ENCODE measurements around the gene SNX1. TPM values are rescaled to one million over a fixed set of nuclear protein-coding genes. Genes with fewer than 3 reads are reported as not detected.

SNX1 gene
- total and polyA plus RNA-seq, 2 donors (not counting 1 experiment from before 2014, with no cell fraction given) = 87.9 to 152 TPM

- Histone ChIP-seq H2AFZ (ENCODE audit: insufficient read depth, low read depth, low read length, poor library complexity, severe bottlenecking) (no peak overlapping the region), H3K4me2 (replicated peaks; ENCODE audit: low read depth, low read length, poor library complexity, severe bottlenecking) (no peak overlapping the region), H3K27me3 (replicated peaks in 1 of 4; ENCODE audit: control extremely low read depth in 1 of 4, control insufficient read depth in 3 of 4, insufficient read depth in 4 of 4, low read length in 3 of 4) (no peaks in the 10 kb centered on the region), H3K79me2 (ENCODE audit: control insufficient read depth, insufficient read depth, low read length) (peaks cover 6% of the 10 kb centered on the region), H4K20me1 (ENCODE audit: control insufficient read depth, insufficient read depth, low read length, poor library complexity, severe bottlenecking) (peaks cover 13% of the 10 kb centered on the region), H3K9ac (ENCODE audit: low read length) (no peak overlapping the region), H3K9me3 (ENCODE audit: control extremely low read depth in 1 of 3, control insufficient read depth in 2 of 3, insufficient read depth in 1 of 3, low read length in 2 of 3) (no peaks in the 10 kb centered on the region), H3K27ac (ENCODE audit: low read length in 2 of 2) (no peak overlapping the region), H3K4me3 (ENCODE audit: control extremely low read depth in 1 of 5, extremely low read depth in 1 of 5, insufficient read depth in 1 of 5, low read depth in 2 of 5, low read length in 4 of 5) (no peak overlapping the region), H3K36me3 (replicated peaks in 1 of 2; ENCODE audit: control extremely low read depth in 1 of 2, control insufficient read depth in 1 of 2, extremely low read depth in 1 of 2, insufficient read depth in 2 of 2, low read length in 1 of 2) (peaks cover 1 to 30% of the 10 kb centered on the region in 2 experiments), H3K4me1 (ENCODE audit: control insufficient read depth in 2 of 2, insufficient read depth in 2 of 2, low read length in 2 of 2) (peaks cover 27 to 42% of the 10 kb centered on the region in 2 donors)
- CTCF ChIA-PET = interaction anchor here (1.9 to 2.0 kb wide), 2 partner anchors 9 to 10 kb away, joined by 6 to 7 read pairs; no protein-coding TSS in a partner anchor
- H3K27me3 Mint-ChIP-seq = no peaks in the 10 kb centered on the region
- intact Hi-C loops (cut with micrococcal nuclease) = no loop called here
- ATAC-seq (ENCODE audit: low read depth) = no peak
- H3K9me3 Mint-ChIP-seq (ENCODE audit: insufficient read depth) = no peaks in the 10 kb centered on the region
- POLR2A ChIA-PET = interaction anchor here (0.5 kb wide), 1 partner anchor 413 kb away, joined by 3 read pairs; no protein-coding TSS in a partner anchor
- H3K27ac Mint-ChIP-seq = no peak overlapping the region
- H3K4me1 Mint-ChIP-seq = peaks cover 43% of the 10 kb centered on the region
- TF ChIP-seq EZH2 (IDR thresholded peaks at IDR 0.05; ENCODE audit: borderline replicate concordance, insufficient read depth, low read depth, low read length, poor library complexity, severe bottlenecking) (no peak), CTCF (IDR thresholded peaks at IDR 0.05) (no peak)
- WGBS (ENCODE audit: insufficient coverage) = 100% methylated on average over 1 of the region's 3 CpGs
- no peak overlapping the region for H3K4me3 Mint-ChIP-seq
- DNase-seq = no peak
Observed at GRCh38 chr15:64146520-64146884, 50.7 kb downstream of the SNX1 start.

- Histone ChIP-seq H2AFZ (ENCODE audit: insufficient read depth, low read depth, low read length, poor library complexity, severe bottlenecking) (no peak overlapping the region), H3K9me3 (ENCODE audit: control extremely low read depth in 1 of 3, control insufficient read depth in 2 of 3, insufficient read depth in 1 of 3, low read length in 2 of 3) (no peaks in the 10 kb centered on the region), H3K27ac (ENCODE audit: low read length in 2 of 2) (no peak overlapping the region), H3K79me2 (ENCODE audit: control insufficient read depth, insufficient read depth, low read length) (peaks cover 10% of the 10 kb centered on the region), H3K4me3 (ENCODE audit: control extremely low read depth in 1 of 5, extremely low read depth in 1 of 5, insufficient read depth in 1 of 5, low read depth in 2 of 5, low read length in 4 of 5) (no peak overlapping the region), H3K4me2 (replicated peaks; ENCODE audit: low read depth, low read length, poor library complexity, severe bottlenecking) (no peak overlapping the region), H3K27me3 (replicated peaks in 1 of 4; ENCODE audit: control extremely low read depth in 1 of 4, control insufficient read depth in 3 of 4, insufficient read depth in 4 of 4, low read length in 3 of 4) (no peaks in the 10 kb centered on the region), H3K9ac (ENCODE audit: low read length) (no peak overlapping the region), H3K4me1 (ENCODE audit: control insufficient read depth in 2 of 2, insufficient read depth in 2 of 2, low read length in 2 of 2) (peaks cover 27 to 42% of the 10 kb centered on the region in 2 donors), H4K20me1 (ENCODE audit: control insufficient read depth, insufficient read depth, low read length, poor library complexity, severe bottlenecking) (peaks cover 18% of the 10 kb centered on the region), H3K36me3 (replicated peaks in 1 of 2; ENCODE audit: control extremely low read depth in 1 of 2, control insufficient read depth in 1 of 2, extremely low read depth in 1 of 2, insufficient read depth in 2 of 2, low read length in 1 of 2) (peaks cover 1 to 29% of the 10 kb centered on the region in 2 experiments)
- TF ChIP-seq EZH2 (IDR thresholded peaks at IDR 0.05; ENCODE audit: borderline replicate concordance, insufficient read depth, low read depth, low read length, poor library complexity, severe bottlenecking) (no peak), CTCF (IDR thresholded peaks at IDR 0.05) (no peak)
- Mint-ChIP-seq H3K4me3 (no peak overlapping the region), H3K27me3 (no peaks in the 10 kb centered on the region), H3K4me1 (peaks cover 43% of the 10 kb centered on the region), H3K27ac (no peak overlapping the region), H3K9me3 (ENCODE audit: insufficient read depth) (no peaks in the 10 kb centered on the region)
- WGBS (ENCODE audit: insufficient coverage) = over 99% methylated on average over 24 of the region's 26 CpGs
- ChIA-PET CTCF (interaction anchor here (1.9 to 2.0 kb wide), 2 partner anchors 10 kb away, joined by 6 to 7 read pairs; no protein-coding TSS in a partner anchor), POLR2A (interaction anchor here (0.5 kb wide), 1 partner anchor 413 kb away, joined by 3 read pairs; no protein-coding TSS in a partner anchor)
- no peak for ATAC-seq (ENCODE audit: low read depth)
- DNase-seq = no peak
- intact Hi-C loops (cut with micrococcal nuclease) = no loop called here
Observed at GRCh38 chr15:64146885-64147681, 51.3 kb downstream of the SNX1 start.
